Fibroblast of skin of abdomen (primary cell): ENCODE measurements around the gene CCT7.

Source experiments
- DNase-seq: peaks from one replicate; pipeline ENCODE4 v3.0.0-alpha.2; 2013

CCT7 gene

GRCh38 chr2:73227086-73227485, 7.0 kb upstream of the CCT7 start:
- no peak for DNase-seq

- no peak for DNase-seq
Observed at GRCh38 chr2:73228631-73229030, 5.5 kb upstream of the CCT7 start.

GRCh38 chr2:73232403-73233153, 1.5 kb upstream of the CCT7 start:
- no peak for DNase-seq

- DNase-seq, result peak; percentile 100
Observed at GRCh38 chr2:73233154-73233931, 765 bp upstream of the CCT7 start, which contains the start of gene PRADC1. PRADC1 (minus strand) TSS chr2:73233239; CDS start chr2:73233160, 79 bp downstream.

GRCh38 chr2:73235315-73236028, 1.4 kb downstream of the CCT7 start:
- DNase-seq, result no peak

GRCh38 chr2:73237168-73237567, 3.1 kb downstream of the CCT7 start:
- no peak for DNase-seq

- no peak for DNase-seq
Observed at GRCh38 chr2:73238149-73238548, 4.0 kb downstream of the CCT7 start.

GRCh38 chr2:73238976-73239375, 4.9 kb downstream of the CCT7 start:
- DNase-seq, result no peak

- DNase-seq, result peak; percentile 28
Observed at GRCh38 chr2:73239776-73240175, 5.7 kb downstream of the CCT7 start.

GRCh38 chr2:73243884-73244570, 9.9 kb downstream of the CCT7 start:
- DNase-seq, result peak; percentile 8

GRCh38 chr2:73244580-73244979, 10.5 kb downstream of the CCT7 start:
- no peak for DNase-seq

GRCh38 chr2:73246850-73247249, 12.7 kb downstream of the CCT7 start:
- DNase-seq, result no peak

- no peak for DNase-seq
Observed at GRCh38 chr2:73249636-73250035, 15.5 kb downstream of the CCT7 start.

GRCh38 chr2:73250872-73251846, 17.1 kb downstream of the CCT7 start:
- no peak for DNase-seq

GRCh38 chr2:73252238-73253027, 18.3 kb downstream of the CCT7 start:
- DNase-seq, result no peak

GRCh38 chr2:73253400-73253799, 19.3 kb downstream of the CCT7 start:
- DNase-seq, result no peak

GRCh38 chr2:73253901-73254300, 19.8 kb downstream of the CCT7 start:
- no peak for DNase-seq

- no peak for DNase-seq
Observed at GRCh38 chr2:73254343-73255006, 20.4 kb downstream of the CCT7 start.

GRCh38 chr2:73255007-73255644, 21.0 kb downstream of the CCT7 start:
- DNase-seq, result no peak
